ENCODE measurements around the gene MICA.

Gene MICA

DNA sequence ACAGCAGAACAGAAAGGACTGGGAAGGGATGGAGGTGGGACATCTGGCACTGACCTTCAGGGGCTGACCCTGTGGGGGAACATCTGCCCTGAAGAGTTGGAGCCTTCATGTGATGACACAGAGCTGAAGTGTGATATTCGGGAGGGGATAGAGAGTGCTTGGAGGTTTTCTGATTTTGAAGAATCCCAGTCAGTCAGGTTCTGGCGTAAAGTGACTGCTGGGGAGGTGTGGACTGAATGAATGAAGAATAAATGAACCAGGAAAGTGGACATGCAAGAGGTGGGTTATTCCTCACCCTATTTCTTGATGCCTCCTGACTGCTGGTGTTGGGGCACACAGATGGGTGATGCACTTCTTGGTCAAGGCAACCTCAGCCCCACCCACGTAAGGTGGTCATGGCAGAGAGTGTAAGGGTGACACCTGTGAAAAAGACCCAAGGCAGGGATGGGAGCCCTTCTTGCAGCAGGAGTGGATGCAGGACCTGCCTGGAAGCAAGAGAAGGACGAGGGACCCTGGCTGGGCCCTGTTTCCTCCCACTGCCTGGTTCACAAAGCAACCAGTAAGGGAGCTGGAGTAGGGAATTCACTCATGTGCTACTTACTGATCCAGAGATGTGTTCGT, 13.1 kb downstream of the MICA start:
- H3K9me3 ChIP-seq (ENCODE audit: low read length): no peaks in the 10 kb centered on the region
- H3K27me3 ChIP-seq (ENCODE audit: insufficient read depth, low read length): no peaks in the 10 kb centered on the region
- TF ChIP-seq EZH2 (IDR thresholded peaks at IDR 0.05; ENCODE audit: borderline replicate concordance, low read length): no peak
- TF ChIP-seq, protein P1, sequence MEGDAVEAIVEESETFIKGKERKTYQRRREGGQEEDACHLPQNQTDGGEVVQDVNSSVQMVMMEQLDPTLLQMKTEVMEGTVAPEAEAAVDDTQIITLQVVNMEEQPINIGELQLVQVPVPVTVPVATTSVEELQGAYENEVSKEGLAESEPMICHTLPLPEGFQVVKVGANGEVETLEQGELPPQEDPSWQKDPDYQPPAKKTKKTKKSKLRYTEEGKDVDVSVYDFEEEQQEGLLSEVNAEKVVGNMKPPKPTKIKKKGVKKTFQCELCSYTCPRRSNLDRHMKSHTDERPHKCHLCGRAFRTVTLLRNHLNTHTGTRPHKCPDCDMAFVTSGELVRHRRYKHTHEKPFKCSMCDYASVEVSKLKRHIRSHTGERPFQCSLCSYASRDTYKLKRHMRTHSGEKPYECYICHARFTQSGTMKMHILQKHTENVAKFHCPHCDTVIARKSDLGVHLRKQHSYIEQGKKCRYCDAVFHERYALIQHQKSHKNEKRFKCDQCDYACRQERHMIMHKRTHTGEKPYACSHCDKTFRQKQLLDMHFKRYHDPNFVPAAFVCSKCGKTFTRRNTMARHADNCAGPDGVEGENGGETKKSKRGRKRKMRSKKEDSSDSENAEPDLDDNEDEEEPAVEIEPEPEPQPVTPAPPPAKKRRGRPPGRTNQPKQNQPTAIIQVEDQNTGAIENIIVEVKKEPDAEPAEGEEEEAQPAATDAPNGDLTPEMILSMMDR (IDR thresholded peaks at IDR 0.05; ENCODE audit: low read length): no peak

DNA sequence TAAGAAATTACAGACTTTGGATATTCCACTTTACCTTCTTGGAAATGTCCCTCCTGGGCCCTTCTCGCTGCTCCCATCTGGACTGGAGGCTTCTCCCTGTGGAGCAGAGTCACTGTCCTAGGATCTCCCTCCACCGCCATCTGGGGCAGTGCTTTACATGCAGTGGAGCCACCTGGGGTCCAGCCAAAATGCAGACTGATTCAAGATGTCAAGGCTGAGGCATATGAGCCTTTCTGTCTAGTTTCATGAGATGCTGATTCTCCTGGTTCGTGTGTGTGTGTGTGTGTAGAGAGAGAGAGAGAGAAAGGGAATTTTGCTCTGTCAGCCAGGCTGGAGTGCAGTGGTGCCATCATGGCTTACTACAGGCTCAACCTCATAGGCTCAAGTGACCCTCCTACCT, 14.9 kb downstream of the MICA start:
- Histone ChIP-seq H3K4me3 (ENCODE audit: low read depth, low read length, poor library complexity, severe bottlenecking) (no peak overlapping the region), H3K36me3 (ENCODE audit: insufficient read depth, low read length) (no peaks in the 10 kb centered on the region), H3K4me2 (ENCODE audit: low read length) (no peak overlapping the region), H3K27ac (ENCODE audit: low read depth, low read length, poor library complexity, severe bottlenecking) (no peak overlapping the region), H3K27me3 (ENCODE audit: insufficient read depth, low read length) (no peaks in the 10 kb centered on the region), H3K79me2 (ENCODE audit: insufficient read depth, low read length) (no peaks in the 10 kb centered on the region), H3K9ac (ENCODE audit: low read length) (no peak overlapping the region), H4K20me1 (ENCODE audit: insufficient read depth, low read length) (no peaks in the 10 kb centered on the region), H3K9me2 (ENCODE audit: low read depth, low read length) (no peaks in the 10 kb centered on the region), H3K4me1 (ENCODE audit: insufficient read depth, low read length, severe bottlenecking) (peaks cover under 1% of the 10 kb centered on the region), H3F3A (ENCODE audit: insufficient read depth, low read length) (no peaks in the 10 kb centered on the region), H2AFZ (ENCODE audit: low read length) (no peak overlapping the region), H3K9me3 (ENCODE audit: low read length) (no peaks in the 10 kb centered on the region)
- TF ChIP-seq, protein P1 (IDR thresholded peaks at IDR 0.05; ENCODE audit: low read length): no peak
- no peak for TF ChIP-seq EZH2 (IDR thresholded peaks at IDR 0.05; ENCODE audit: borderline replicate concordance, low read length)

More for the DNA sequence above, 13.1 kb downstream of the MICA start:
- H3K4me1 ChIP-seq (ENCODE audit: insufficient read depth, low read length, severe bottlenecking): no peaks in the 10 kb centered on the region
- H3K4me2 ChIP-seq (ENCODE audit: low read length): no peak overlapping the region
- H3F3A ChIP-seq (ENCODE audit: insufficient read depth, low read length): no peaks in the 10 kb centered on the region
- H3K9ac ChIP-seq (ENCODE audit: low read length): no peak overlapping the region
- H3K36me3 ChIP-seq (ENCODE audit: insufficient read depth, low read length): no peaks in the 10 kb centered on the region
- no peaks in the 10 kb centered on the region for H3K79me2 ChIP-seq (ENCODE audit: insufficient read depth, low read length)
- no peak overlapping the region for H3K27ac ChIP-seq (ENCODE audit: low read depth, low read length, poor library complexity, severe bottlenecking)
- no peaks in the 10 kb centered on the region for H4K20me1 ChIP-seq (ENCODE audit: insufficient read depth, low read length)
- no peak overlapping the region for H3K4me3 ChIP-seq (ENCODE audit: low read depth, low read length, poor library complexity, severe bottlenecking)
- H3K9me2 ChIP-seq (ENCODE audit: low read depth, low read length): no peaks in the 10 kb centered on the region
- no peak overlapping the region for H2AFZ ChIP-seq (ENCODE audit: low read length)

DNA sequence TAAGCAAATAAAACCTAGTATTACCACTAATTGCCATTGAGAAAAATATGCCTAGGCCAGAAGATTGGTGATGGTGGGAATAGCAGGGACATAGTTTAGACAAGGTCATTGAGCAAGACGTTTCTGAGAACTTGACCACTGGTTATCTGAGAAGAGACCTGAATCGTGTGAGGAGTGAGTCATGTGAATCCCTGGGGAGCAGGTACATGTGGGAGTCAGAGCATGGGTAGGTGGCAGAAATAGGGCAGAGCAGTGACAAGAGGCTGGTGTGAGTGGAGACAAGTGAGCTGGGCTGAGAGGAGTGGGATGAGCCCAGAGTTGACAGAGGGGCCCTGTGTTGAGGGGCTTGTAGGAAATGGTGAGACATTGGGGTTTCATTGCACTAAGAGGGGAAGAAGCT, 16.4 kb downstream of the MICA start:
- Histone ChIP-seq H4K20me1 (ENCODE audit: insufficient read depth, low read length) (no peaks in the 10 kb centered on the region), H3K9me2 (ENCODE audit: low read depth, low read length) (no peaks in the 10 kb centered on the region), H3K9ac (ENCODE audit: low read length) (no peak overlapping the region), H3K4me3 (ENCODE audit: low read depth, low read length, poor library complexity, severe bottlenecking) (no peak overlapping the region), H3K79me2 (ENCODE audit: insufficient read depth, low read length) (no peaks in the 10 kb centered on the region), H3K36me3 (ENCODE audit: insufficient read depth, low read length) (no peaks in the 10 kb centered on the region), H3K4me1 (ENCODE audit: insufficient read depth, low read length, severe bottlenecking) (peaks cover 8% of the 10 kb centered on the region), H3K27me3 (ENCODE audit: insufficient read depth, low read length) (no peaks in the 10 kb centered on the region), H3K9me3 (ENCODE audit: low read length) (no peaks in the 10 kb centered on the region), H3K4me2 (ENCODE audit: low read length) (no peak overlapping the region), H2AFZ (ENCODE audit: low read length) (no peak overlapping the region), H3F3A (ENCODE audit: insufficient read depth, low read length) (no peaks in the 10 kb centered on the region), H3K27ac (ENCODE audit: low read depth, low read length, poor library complexity, severe bottlenecking) (no peak overlapping the region)
- TF ChIP-seq, protein P1 (IDR thresholded peaks at IDR 0.05; ENCODE audit: low read length): no peak
- no peak for TF ChIP-seq EZH2 (IDR thresholded peaks at IDR 0.05; ENCODE audit: borderline replicate concordance, low read length)

Data from OCI-LY1 (cell line).